Measurements from ENCODE around the gene ZRANB1.

ZRANB1 gene

DNA sequence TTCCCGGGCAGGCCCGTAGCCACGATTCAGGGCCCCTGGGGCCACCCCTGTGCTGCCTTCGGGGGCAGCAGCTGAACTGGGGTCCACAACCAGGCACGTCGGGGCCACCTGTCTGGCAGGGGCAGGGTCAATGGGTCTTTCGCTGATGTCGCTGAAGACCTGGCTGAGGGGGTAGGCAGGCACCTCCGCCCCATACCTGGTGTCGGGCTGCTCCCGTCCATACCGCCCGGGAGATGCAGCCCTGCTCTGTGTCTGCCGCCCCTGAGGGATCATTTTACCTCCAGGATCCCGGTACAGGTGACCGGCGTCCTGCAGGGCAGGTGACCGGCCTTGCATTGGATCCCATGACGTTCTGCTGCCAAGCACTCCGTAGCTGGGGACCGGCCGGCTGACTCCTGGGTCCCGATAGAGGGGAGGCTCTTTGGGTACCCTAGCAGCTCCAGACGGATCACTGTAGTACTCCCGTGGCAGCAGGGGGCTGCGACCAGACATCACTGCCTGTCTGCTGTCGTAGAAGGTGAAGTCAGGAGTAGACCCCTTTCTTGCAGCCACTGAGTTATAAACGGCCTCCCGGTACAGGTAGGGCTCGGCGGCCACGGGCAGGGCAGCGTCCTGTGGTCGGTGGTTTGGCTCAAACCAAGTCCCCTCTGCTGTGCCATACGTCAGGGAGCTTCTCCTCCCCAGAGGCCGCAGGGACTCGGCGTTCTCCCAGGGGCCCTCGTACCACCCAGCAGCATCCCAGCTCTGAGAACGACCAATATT lies 85.2 kb downstream of the ZRANB1 start:
- no peak for TF ChIP-seq SNAI2 (CRISPR knock-in tag; IDR thresholded peaks at IDR 0.05)
- no peak for TF ChIP-seq ZNF70 (CRISPR knock-in tag; IDR thresholded peaks at IDR 0.05)
- no peak for TF ChIP-seq BACH2 (CRISPR knock-in tag; IDR thresholded peaks at IDR 0.05; ENCODE audit: borderline replicate concordance)
- no peak for TF ChIP-seq ZNF8 (CRISPR knock-in tag; IDR thresholded peaks at IDR 0.05)
- TF ChIP-seq OSR1 (CRISPR knock-in tag; IDR thresholded peaks at IDR 0.05), result no peak
- TF ChIP-seq TOX (CRISPR knock-in tag; IDR thresholded peaks at IDR 0.05; ENCODE audit: borderline replicate concordance), result no peak
- TF ChIP-seq ARNTL (CRISPR knock-in tag; IDR thresholded peaks at IDR 0.05; ENCODE audit: borderline replicate concordance, low read depth), result no peak
- no peak for ATAC-seq

DNA sequence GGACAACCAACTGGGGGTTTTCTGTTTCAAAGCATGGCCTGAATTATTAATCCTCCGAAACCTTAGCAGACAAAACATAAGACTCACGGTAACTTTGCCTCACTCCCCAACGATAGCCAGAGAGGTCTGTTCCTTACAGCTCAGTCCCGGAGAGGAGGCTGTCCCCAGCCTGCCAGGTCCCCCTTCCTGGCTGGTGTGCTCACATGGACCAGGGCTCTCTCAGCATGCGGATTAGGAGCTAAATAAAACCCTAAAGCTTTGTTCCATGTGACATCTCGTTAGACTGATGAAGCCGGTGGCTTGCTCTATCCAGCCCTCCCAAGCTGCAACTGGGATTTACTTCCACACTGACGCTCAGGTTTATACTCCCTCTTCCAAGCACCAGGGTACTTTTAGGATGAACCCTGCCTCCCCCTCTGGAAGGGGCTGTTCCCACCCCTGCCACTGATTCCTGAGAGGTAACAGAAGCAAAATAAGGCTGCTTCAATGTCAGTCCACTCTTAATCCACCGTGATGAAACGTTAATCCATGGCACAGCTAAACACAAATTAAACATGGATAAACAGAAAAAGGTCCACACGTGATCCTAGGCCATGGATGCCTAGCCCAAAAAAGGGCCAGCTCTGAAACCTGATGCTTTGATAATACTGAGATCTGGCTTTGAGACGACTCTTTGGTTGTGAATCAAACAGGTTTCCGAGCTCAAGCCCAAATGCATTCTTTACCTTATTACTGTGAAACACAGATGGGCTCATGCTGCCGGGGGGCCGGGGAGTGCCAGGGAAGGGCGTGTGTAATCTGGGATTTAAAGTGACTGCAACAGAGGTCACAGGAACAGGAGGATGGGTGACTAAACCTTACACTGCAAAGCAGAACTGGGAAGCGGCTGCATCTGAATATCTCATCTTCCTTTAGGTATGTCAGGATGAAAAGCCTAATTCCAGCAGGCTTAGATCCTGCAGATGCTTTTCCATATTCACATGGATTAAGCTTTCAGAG lies 86.2 kb downstream of the ZRANB1 start:
- TF ChIP-seq ZFP30 (CRISPR knock-in tag; IDR thresholded peaks at IDR 0.05), result no peak
- no peak for TF ChIP-seq OSR1 (CRISPR knock-in tag; IDR thresholded peaks at IDR 0.05)
- no peak for TF ChIP-seq ESRRG (CRISPR knock-in tag; IDR thresholded peaks at IDR 0.05)
- no peak for TF ChIP-seq TCF4 (CRISPR knock-in tag; IDR thresholded peaks at IDR 0.05; ENCODE audit: borderline replicate concordance)
- no peak for TF ChIP-seq PPARA (CRISPR knock-in tag; IDR thresholded peaks at IDR 0.05; ENCODE audit: borderline replicate concordance)
- TF ChIP-seq ISL1 (CRISPR knock-in tag; IDR thresholded peaks at IDR 0.05), result no peak
- no peak for TF ChIP-seq ZFP3 (CRISPR knock-in tag; IDR thresholded peaks at IDR 0.05)
- TF ChIP-seq TOX (CRISPR knock-in tag; IDR thresholded peaks at IDR 0.05; ENCODE audit: borderline replicate concordance), result no peak
- TF ChIP-seq, protein P1, sequence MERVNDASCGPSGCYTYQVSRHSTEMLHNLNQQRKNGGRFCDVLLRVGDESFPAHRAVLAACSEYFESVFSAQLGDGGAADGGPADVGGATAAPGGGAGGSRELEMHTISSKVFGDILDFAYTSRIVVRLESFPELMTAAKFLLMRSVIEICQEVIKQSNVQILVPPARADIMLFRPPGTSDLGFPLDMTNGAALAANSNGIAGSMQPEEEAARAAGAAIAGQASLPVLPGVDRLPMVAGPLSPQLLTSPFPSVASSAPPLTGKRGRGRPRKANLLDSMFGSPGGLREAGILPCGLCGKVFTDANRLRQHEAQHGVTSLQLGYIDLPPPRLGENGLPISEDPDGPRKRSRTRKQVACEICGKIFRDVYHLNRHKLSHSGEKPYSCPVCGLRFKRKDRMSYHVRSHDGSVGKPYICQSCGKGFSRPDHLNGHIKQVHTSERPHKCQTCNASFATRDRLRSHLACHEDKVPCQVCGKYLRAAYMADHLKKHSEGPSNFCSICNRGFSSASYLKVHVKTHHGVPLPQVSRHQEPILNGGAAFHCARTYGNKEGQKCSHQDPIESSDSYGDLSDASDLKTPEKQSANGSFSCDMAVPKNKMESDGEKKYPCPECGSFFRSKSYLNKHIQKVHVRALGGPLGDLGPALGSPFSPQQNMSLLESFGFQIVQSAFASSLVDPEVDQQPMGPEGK (CRISPR knock-in tag; IDR thresholded peaks at IDR 0.05; ENCODE audit: borderline replicate concordance), result no peak
- no peak for TF ChIP-seq ARNTL (CRISPR knock-in tag; IDR thresholded peaks at IDR 0.05; ENCODE audit: borderline replicate concordance, low read depth)
- no peak for ATAC-seq

DNA sequence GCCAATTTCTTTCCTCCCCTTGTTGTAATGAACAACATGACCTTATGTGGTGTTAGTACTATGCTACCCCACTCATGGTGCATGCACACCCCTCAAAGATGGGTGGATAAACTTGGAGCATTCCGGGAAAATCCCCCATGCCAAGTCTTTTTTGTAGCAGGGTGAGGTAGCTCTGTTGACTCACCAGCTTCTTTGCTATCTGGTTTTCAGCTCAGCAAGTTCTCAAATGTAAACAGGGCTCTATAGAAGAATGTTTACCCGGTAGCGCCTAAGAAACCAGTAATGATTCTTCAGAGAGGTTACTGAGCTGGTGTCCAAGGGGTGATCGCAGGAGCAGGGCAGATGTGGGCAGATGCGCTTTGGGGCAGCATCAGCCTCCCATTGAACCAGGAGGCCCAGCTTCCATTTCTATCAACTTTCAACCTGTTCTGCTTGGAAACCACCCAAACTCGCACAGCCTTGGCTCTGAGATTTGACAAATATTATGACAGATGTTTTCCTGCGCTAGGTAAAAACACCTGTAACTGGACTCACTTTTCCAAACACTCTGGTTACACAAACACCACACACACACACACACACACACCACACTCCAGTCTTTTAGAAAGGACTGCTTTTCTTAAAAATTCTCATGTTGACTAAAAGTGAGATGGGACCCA lies 87.8 kb downstream of the ZRANB1 start:
- TF ChIP-seq BACH2 (CRISPR knock-in tag; IDR thresholded peaks at IDR 0.05; ENCODE audit: borderline replicate concordance) (no peak), ESRRG (CRISPR knock-in tag; IDR thresholded peaks at IDR 0.05) (no peak), GLIS3 (CRISPR knock-in tag; IDR thresholded peaks at IDR 0.05) (no peak), TOX (CRISPR knock-in tag; IDR thresholded peaks at IDR 0.05; ENCODE audit: borderline replicate concordance) (no peak), RARB (CRISPR knock-in tag; IDR thresholded peaks at IDR 0.05) (no peak), CSDC2 (CRISPR knock-in tag; IDR thresholded peaks at IDR 0.05) (no peak), ZNF565 (CRISPR knock-in tag; conservative IDR thresholded peaks at IDR 0.05; ENCODE audit: low read depth) (no peak)
- no peak for ATAC-seq

DNA sequence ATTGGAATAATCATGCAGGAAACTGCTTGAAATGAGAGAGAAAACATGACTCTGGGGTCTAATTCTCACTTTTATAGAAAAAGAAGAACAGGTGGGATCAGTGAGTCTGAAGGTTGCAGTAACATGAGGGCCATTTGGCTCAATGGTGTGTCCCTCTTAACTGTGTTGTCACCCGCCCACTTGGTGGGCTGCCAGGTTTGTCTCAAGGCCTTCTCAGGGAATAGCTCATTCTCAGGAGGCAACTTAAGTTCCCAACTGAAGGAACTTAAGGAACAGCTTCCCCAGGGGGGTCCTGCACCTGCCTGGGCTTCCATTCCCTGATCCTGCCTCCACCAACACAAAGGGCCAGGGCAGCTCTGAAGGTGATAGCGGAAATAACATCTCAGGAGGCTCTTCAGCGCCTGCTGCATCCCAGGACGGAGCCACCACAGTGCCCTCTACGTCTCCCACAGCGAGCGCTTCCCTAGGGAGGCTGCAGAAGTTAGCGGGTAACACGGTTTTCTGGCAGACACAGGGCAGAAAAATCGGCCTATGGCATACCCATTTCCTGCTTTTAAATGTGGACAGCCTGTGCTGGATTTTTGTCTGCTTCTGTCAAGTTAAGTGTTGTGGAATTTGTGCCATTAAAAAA lies 88.8 kb downstream of the ZRANB1 start:
- no peak for ATAC-seq
- TF ChIP-seq TCF4 (CRISPR knock-in tag; IDR thresholded peaks at IDR 0.05; ENCODE audit: borderline replicate concordance) (no peak), CSDC2 (CRISPR knock-in tag; IDR thresholded peaks at IDR 0.05) (no peak), TOX (CRISPR knock-in tag; IDR thresholded peaks at IDR 0.05; ENCODE audit: borderline replicate concordance) (no peak)

DNA sequence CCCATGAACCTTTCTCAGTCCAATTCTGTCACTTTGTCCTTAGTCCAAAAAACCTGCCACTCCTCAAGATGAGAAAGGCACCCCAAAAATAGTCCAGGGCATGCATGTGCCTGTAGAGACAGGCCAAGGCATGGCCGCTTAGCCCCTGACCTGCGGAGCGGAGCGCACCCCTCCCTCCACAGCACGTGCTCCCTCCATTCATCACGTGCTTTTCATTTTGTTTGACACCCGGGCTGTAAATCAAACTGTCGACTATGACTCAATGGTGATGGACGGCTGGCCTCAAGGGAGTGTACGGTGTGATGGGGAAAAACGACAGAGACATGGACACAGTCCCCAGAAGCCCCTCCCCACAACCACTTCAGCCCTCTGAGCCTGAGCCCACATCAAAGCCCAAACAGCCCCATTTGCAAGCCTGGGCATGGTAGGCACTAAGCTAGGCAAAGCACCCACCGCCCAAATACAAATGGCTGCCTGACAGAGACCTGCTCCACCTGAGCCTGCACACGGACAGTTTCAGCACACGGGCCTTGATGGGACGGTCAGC lies 90.6 kb downstream of the ZRANB1 start:
- no peak for ATAC-seq
- TF ChIP-seq, protein P2, sequence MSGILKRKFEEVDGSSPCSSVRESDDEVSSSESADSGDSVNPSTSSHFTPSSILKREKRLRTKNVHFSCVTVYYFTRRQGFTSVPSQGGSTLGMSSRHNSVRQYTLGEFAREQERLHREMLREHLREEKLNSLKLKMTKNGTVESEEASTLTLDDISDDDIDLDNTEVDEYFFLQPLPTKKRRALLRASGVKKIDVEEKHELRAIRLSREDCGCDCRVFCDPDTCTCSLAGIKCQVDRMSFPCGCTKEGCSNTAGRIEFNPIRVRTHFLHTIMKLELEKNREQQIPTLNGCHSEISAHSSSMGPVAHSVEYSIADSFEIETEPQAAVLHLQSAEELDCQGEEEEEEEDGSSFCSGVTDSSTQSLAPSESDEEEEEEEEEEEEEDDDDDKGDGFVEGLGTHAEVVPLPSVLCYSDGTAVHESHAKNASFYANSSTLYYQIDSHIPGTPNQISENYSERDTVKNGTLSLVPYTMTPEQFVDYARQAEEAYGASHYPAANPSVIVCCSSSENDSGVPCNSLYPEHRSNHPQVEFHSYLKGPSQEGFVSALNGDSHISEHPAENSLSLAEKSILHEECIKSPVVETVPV (CRISPR knock-in tag; IDR thresholded peaks at IDR 0.05), result no peak
- TF ChIP-seq OSR1 (CRISPR knock-in tag; IDR thresholded peaks at IDR 0.05) (no peak), ISL1 (CRISPR knock-in tag; IDR thresholded peaks at IDR 0.05) (no peak), ESRRG (CRISPR knock-in tag; IDR thresholded peaks at IDR 0.05) (no peak), ZFP3 (CRISPR knock-in tag; IDR thresholded peaks at IDR 0.05) (no peak), ZNF565 (CRISPR knock-in tag; conservative IDR thresholded peaks at IDR 0.05; ENCODE audit: low read depth) (no peak), SNAI2 (CRISPR knock-in tag; IDR thresholded peaks at IDR 0.05) (no peak), ZC3H10 (CRISPR knock-in tag; IDR thresholded peaks at IDR 0.05) (no peak), ARNTL (CRISPR knock-in tag; IDR thresholded peaks at IDR 0.05; ENCODE audit: borderline replicate concordance, low read depth) (no peak), CSDC2 (CRISPR knock-in tag; IDR thresholded peaks at IDR 0.05) (no peak), BACH2 (CRISPR knock-in tag; IDR thresholded peaks at IDR 0.05; ENCODE audit: borderline replicate concordance) (no peak), TOX (CRISPR knock-in tag; IDR thresholded peaks at IDR 0.05; ENCODE audit: borderline replicate concordance) (no peak), ZFP30 (CRISPR knock-in tag; IDR thresholded peaks at IDR 0.05) (no peak), ZNF70 (CRISPR knock-in tag; IDR thresholded peaks at IDR 0.05) (no peak), PPARA (CRISPR knock-in tag; IDR thresholded peaks at IDR 0.05; ENCODE audit: borderline replicate concordance) (no peak)

Data from SK-N-SH treated with all-trans-retinoic acid at 6 μM for 48 hours (cell line).